Liver (tissue), 9 donors: ENCODE results near the gene ACTN1. TPM values are rescaled to one million over a fixed set of nuclear protein-coding genes. Genes with fewer than 3 reads are reported as not detected.

Experiments
- DNase-seq: peaks from one replicate; pipeline ENCODE4 v3.0.0-alpha.2; 2017; ENCODE audit warnings: low spot score
- H3K27ac ChIP-seq, 2 donors: one replicate each; pipeline ENCODE4 v1.7.0; 2013; ENCODE audit warnings: inconsistent platforms in 2 of 2, low read length in 2 of 2, control low read depth in 1 of 2, low read depth in 1 of 2, mild to moderate bottlenecking in 1 of 2
- H3K27me3 ChIP-seq, 4 donors: one replicate each; pipeline versions ENCODE4 v1.6.1 to v1.7.0; 2013; ENCODE audit warnings: low read length in 3 of 4, inconsistent platforms in 1 of 4, mild to moderate bottlenecking in 1 of 4, moderate library complexity in 1 of 4; ENCODE audit not compliant: control insufficient read depth in 4 of 4, insufficient read depth in 4 of 4
- H3K36me3 ChIP-seq, 4 donors: one replicate each; pipeline versions ENCODE4 v1.6.1 to v1.7.0; 2013; ENCODE audit warnings: low read length in 3 of 4, mild to moderate bottlenecking in 3 of 4, low read depth in 1 of 4, moderate library complexity in 1 of 4; ENCODE audit not compliant: control insufficient read depth in 4 of 4, insufficient read depth in 3 of 4
- H3K4me1 ChIP-seq, 4 donors: one replicate each; pipeline versions ENCODE4 v1.6.1 to v1.7.0; 2013; ENCODE audit warnings: low read length in 3 of 4, mild to moderate bottlenecking in 3 of 4, moderate library complexity in 1 of 4; ENCODE audit not compliant: control insufficient read depth in 4 of 4, insufficient read depth in 4 of 4
- H3K4me3 ChIP-seq, 3 donors: one replicate each; pipeline versions ENCODE4 v1.6.1 to v1.7.0; 2013; ENCODE audit warnings: low read length in 3 of 3, control low read depth in 1 of 3, low read depth in 1 of 3, mild to moderate bottlenecking in 1 of 3
- H3K9ac ChIP-seq, 2 donors: one replicate each; pipeline ENCODE4 v1.7.0; 2013; ENCODE audit warnings: low read length in 2 of 2, mild to moderate bottlenecking in 2 of 2, moderate library complexity in 2 of 2, control low read depth in 1 of 2, low read depth in 1 of 2
- H3K9me3 ChIP-seq, 4 donors: one replicate each; pipeline versions ENCODE4 v1.6.1 to v1.7.0; 2013; ENCODE audit warnings: low read length in 3 of 4; ENCODE audit not compliant: control insufficient read depth in 4 of 4
- EGR1 ChIP-seq, 2 donors: IDR thresholded peaks; 2 replicates each; pipeline ENCODE4 v1.6.1; 2016 to 2018; ENCODE audit warnings: antibody characterized with exemption in 2 of 2, low read depth in 2 of 2
- FOXA2 ChIP-seq: IDR thresholded peaks from 2 replicates; pipeline ENCODE4 v1.6.1; 2016; ENCODE audit warnings: antibody characterized with exemption
- GABPA ChIP-seq, 2 donors: IDR thresholded peaks in 1 of 2; conservative IDR thresholded peaks in 1 of 2; 2 replicates each; pipeline ENCODE4 v1.6.1; 2016; ENCODE audit warnings: antibody characterized with exemption in 2 of 2, mild to moderate bottlenecking in 1 of 2, moderate library complexity in 1 of 2
- HNF4G ChIP-seq: IDR thresholded peaks from 2 replicates; pipeline ENCODE4 v1.6.1; 2016; ENCODE audit warnings: antibody characterized with exemption
- JUND ChIP-seq, 2 donors: IDR thresholded peaks; 2 replicates each; pipeline ENCODE4 v1.6.1; 2016; ENCODE audit warnings: antibody characterized with exemption in 2 of 2
- NR2F2 ChIP-seq: IDR thresholded peaks from 2 replicates; pipeline ENCODE4 v1.6.1; 2016; ENCODE audit warnings: antibody characterized with exemption
- RAD21 ChIP-seq, 2 donors: IDR thresholded peaks; 2 replicates each; pipeline ENCODE4 v1.6.1; 2016; ENCODE audit warnings: antibody characterized with exemption in 2 of 2, mild to moderate bottlenecking in 2 of 2
- RXRA ChIP-seq, 2 donors: IDR thresholded peaks; 2 replicates each; pipeline ENCODE4 v1.6.1; 2017 to 2018; ENCODE audit warnings: antibody characterized with exemption in 2 of 2, mild to moderate bottlenecking in 1 of 2
- SP1 ChIP-seq: IDR thresholded peaks from 2 replicates; pipeline ENCODE4 v1.6.1; 2018; ENCODE audit warnings: antibody characterized with exemption, mild to moderate bottlenecking
- TAF1 ChIP-seq: conservative IDR thresholded peaks from 2 replicates; pipeline ENCODE4 v1.6.1; 2016; ENCODE audit warnings: antibody characterized with exemption, mild to moderate bottlenecking
- WGBS: extraction: QIAGEN DNeasy Blood & Tissue Kit; methylation state at CpG from one replicate; pipeline ENCODE4 v1.1.7; 2013; 5-methylcytosine and 5-hydroxymethylcytosine counted together
- polyA plus RNA-seq, 2 donors: library from polyadenylated mRNA; stranded (reverse) in 1 of 2; unstranded in 1 of 2; fragments of 200-250 nt in 1 of 2; fragments of >200 nt in 1 of 2; fragmentation: Nextera tagmentation in 1 of 2; extraction: Ambion mirVana in 1 of 2; gene quantifications; one replicate each; pipeline versions ENCODE4 v1.2.1 to v1.2.3, GENCODE V29; 2013 to 2015
- total RNA-seq, 2 donors: library from RNA; depleted of rRNA; stranded (reverse); fragments of >200 nt; gene quantifications; one replicate each; pipeline ENCODE4 v1.2.3, GENCODE V29; 2014
- TF ChIP-seq, protein P1 (sequence below): fragments of 150-350 bp; IDR thresholded peaks from 2 replicates; pipeline ENCODE4 v1.5.1; 2017; ENCODE audit warnings: improper control_type of control experiment, low read depth, low read length; ENCODE audit not compliant: missing input control
- TF ChIP-seq, protein P2 (sequence below): IDR thresholded peaks from 2 replicates; pipeline ENCODE4 v1.6.1; 2016; ENCODE audit warnings: antibody characterized with exemption, mild to moderate bottlenecking
- donor health status: healthy.
- donor health status: healthy.
- donor health status: healthy.
- donor health status: healthy.
- donor health status: healthy.

ACTN1 gene
- total and polyA plus RNA-seq, 4 donors = 36.2 to 100 (median 63.1) TPM

DNA sequence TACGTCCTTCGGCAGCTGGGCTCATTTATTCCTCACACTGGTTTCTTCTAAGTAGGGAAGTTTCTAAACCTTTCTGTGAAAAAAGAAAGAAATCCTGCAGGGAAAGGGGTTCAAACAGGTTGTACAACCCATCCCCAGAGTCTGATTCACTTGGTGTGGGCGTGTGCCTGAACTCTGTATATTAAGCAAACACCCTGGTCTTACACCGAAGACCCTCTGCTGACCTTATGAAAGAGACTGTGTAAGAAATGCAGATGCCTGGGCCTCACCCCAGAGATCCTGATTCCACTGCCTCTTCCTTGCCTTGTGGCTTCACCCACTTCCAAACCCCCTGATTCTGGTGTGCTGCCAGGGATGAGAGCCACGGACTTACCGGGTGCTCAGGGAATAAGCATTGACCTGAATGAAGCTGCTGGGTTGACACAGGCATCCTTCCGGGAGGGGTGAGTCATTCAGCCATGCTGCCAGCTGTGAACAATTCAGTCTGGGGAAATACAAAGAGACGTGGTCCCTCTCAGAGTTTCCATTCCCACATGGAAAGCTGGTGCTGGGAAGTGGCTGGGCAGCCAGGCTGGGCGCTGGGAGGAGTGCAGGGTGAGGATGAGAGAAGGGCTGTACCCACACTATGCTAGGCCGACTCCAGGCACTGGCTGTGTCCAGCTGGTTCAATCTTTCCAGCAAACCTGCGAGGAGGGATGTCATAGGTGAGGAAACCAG lies 26.5 kb upstream of the ACTN1 start:
- TF ChIP-seq GABPA (IDR thresholded peaks at IDR 0.05 in 1 of 2, conservative IDR thresholded peaks at IDR 0.05 in 1 of 2) = no peak
- TF ChIP-seq JUND (IDR thresholded peaks at IDR 0.05) = peak; percentile 56 to 82
- no peak for TF ChIP-seq HNF4G
- Histone ChIP-seq H3K27me3 (no peaks in the 10 kb centered on the region), H3K4me1 (no peaks in the 10 kb centered on the region), H3K4me3 (no peak overlapping the region), H3K36me3 (no peaks in the 10 kb centered on the region), H3K9ac (no peak overlapping the region), H3K9me3 (no peaks in the 10 kb centered on the region), H3K27ac (no peak overlapping the region)
- WGBS = 78% methylated on average over 11 of the region's 11 CpGs
- no peak for DNase-seq

- no peak overlapping the region for H3K9ac ChIP-seq
- no peaks in the 10 kb centered on the region for H3K9me3 ChIP-seq
- no peak for DNase-seq
- H3K27me3 ChIP-seq = no peaks in the 10 kb centered on the region
- no peaks in the 10 kb centered on the region for H3K36me3 ChIP-seq
- no peak overlapping the region for H3K4me3 ChIP-seq
- WGBS = 76% methylated on average over 7 of the region's 7 CpGs
- no peak overlapping the region for H3K27ac ChIP-seq
- TF ChIP-seq, protein P1, sequence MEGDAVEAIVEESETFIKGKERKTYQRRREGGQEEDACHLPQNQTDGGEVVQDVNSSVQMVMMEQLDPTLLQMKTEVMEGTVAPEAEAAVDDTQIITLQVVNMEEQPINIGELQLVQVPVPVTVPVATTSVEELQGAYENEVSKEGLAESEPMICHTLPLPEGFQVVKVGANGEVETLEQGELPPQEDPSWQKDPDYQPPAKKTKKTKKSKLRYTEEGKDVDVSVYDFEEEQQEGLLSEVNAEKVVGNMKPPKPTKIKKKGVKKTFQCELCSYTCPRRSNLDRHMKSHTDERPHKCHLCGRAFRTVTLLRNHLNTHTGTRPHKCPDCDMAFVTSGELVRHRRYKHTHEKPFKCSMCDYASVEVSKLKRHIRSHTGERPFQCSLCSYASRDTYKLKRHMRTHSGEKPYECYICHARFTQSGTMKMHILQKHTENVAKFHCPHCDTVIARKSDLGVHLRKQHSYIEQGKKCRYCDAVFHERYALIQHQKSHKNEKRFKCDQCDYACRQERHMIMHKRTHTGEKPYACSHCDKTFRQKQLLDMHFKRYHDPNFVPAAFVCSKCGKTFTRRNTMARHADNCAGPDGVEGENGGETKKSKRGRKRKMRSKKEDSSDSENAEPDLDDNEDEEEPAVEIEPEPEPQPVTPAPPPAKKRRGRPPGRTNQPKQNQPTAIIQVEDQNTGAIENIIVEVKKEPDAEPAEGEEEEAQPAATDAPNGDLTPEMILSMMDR = no peak
- TF ChIP-seq RXRA (IDR thresholded peaks at IDR 0.05) (no peak), JUND (IDR thresholded peaks at IDR 0.05) (no peak), FOXA2 (no peak), GABPA (IDR thresholded peaks at IDR 0.05 in 1 of 2, conservative IDR thresholded peaks at IDR 0.05 in 1 of 2) (no peak), RAD21 (IDR thresholded peaks at IDR 0.05) (no peak), EGR1 (IDR thresholded peaks at IDR 0.05; ENCODE audit: low read depth in 2 of 2) (no peak), SP1 (no peak), NR2F2 (no peak), TAF1 (no peak)
- TF ChIP-seq, protein P2, sequence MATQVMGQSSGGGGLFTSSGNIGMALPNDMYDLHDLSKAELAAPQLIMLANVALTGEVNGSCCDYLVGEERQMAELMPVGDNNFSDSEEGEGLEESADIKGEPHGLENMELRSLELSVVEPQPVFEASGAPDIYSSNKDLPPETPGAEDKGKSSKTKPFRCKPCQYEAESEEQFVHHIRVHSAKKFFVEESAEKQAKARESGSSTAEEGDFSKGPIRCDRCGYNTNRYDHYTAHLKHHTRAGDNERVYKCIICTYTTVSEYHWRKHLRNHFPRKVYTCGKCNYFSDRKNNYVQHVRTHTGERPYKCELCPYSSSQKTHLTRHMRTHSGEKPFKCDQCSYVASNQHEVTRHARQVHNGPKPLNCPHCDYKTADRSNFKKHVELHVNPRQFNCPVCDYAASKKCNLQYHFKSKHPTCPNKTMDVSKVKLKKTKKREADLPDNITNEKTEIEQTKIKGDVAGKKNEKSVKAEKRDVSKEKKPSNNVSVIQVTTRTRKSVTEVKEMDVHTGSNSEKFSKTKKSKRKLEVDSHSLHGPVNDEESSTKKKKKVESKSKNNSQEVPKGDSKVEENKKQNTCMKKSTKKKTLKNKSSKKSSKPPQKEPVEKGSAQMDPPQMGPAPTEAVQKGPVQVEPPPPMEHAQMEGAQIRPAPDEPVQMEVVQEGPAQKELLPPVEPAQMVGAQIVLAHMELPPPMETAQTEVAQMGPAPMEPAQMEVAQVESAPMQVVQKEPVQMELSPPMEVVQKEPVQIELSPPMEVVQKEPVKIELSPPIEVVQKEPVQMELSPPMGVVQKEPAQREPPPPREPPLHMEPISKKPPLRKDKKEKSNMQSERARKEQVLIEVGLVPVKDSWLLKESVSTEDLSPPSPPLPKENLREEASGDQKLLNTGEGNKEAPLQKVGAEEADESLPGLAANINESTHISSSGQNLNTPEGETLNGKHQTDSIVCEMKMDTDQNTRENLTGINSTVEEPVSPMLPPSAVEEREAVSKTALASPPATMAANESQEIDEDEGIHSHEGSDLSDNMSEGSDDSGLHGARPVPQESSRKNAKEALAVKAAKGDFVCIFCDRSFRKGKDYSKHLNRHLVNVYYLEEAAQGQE = no peak
- H3K4me1 ChIP-seq = no peaks in the 10 kb centered on the region
Observed at GRCh38 chr14:69004731-69005431, 25.8 kb upstream of the ACTN1 start.
